Panc1 (cell line): ENCODE data around the gene COL23A1. TPM values are rescaled to one million over a fixed set of nuclear protein-coding genes. Genes with fewer than 3 reads are reported as not detected.

Experiments used
- ATAC-seq: fragments of 200-7000 bp; cut with Tn5 transposase; 2 replicates; pipeline ENCODE4 v1.9.1; 2020; ENCODE audit warnings: mild to moderate bottlenecking, moderate library complexity
- BruUV-seq: library from RNA; stranded (reverse); fragments of 400-500 nt; replicated peaks from 2 replicates; lab custom pipeline; 2021; lab: Mats Ljungman, UMichigan
- CTCF ChIA-PET: fragments of 300-600 bp; sonication (Branson Sonifier 250); formaldehyde crosslinking; loops from one replicate; lab custom pipeline; 2022; ENCODE audit warnings: antibody characterized with exemption; lab: Charles Lee
- POLR2A ChIA-PET: fragments of 300-600 bp; sonication (Branson Sonifier 250); formaldehyde crosslinking; loops from one replicate; lab custom pipeline; 2022; ENCODE audit warnings: antibody characterized with exemption; lab: Charles Lee
- DNase-seq: peaks from one replicate; pipeline ENCODE4 v3.0.0-alpha.2; 2010; ENCODE audit warnings: low read depth, low spot score
- H3K27ac ChIP-seq: 2 replicates; pipeline ENCODE4 v1.5.1; 2011; ENCODE audit warnings: mild to moderate bottlenecking, low read length, inconsistent platforms
- H3K27me3 ChIP-seq: fragments of 200-500 bp; sonication (Bioruptor generic); 2 replicates; pipeline ENCODE4 v1.6.0; 2014; ENCODE audit warnings: low read length, inconsistent platforms; ENCODE audit not compliant: control insufficient read depth, insufficient read depth
- H3K36me3 ChIP-seq: fragments of 200-500 bp; sonication (Bioruptor generic); 2 replicates; pipeline ENCODE4 v1.5.1; 2014; ENCODE audit warnings: inconsistent platforms, mild to moderate bottlenecking, low read length, moderate library complexity; ENCODE audit not compliant: control insufficient read depth, insufficient read depth
- H3K4me1 ChIP-seq: 2 replicates; pipeline ENCODE4 v1.5.1; 2011; ENCODE audit warnings: inconsistent platforms, mild to moderate bottlenecking, low read length, moderate library complexity; ENCODE audit not compliant: control insufficient read depth, insufficient read depth
- H3K4me3 ChIP-seq, 2 experiments: 2 replicates each; pipeline ENCODE4 v1.5.1; 2011 to 2012; ENCODE audit warnings: low read depth in 2 of 2, low read length in 2 of 2, mild to moderate bottlenecking in 2 of 2, inconsistent platforms in 1 of 2, moderate library complexity in 1 of 2
- H3K9me3 ChIP-seq: fragments of 200-500 bp; sonication (Bioruptor generic); 2 replicates; pipeline ENCODE4 v1.5.1; 2014; ENCODE audit warnings: low read depth, mild to moderate bottlenecking, inconsistent platforms, low read length, moderate library complexity; ENCODE audit not compliant: control insufficient read depth, insufficient read depth
- CTCF ChIP-seq: fragments of 450-650 bp; IDR thresholded peaks from 2 replicates; pipeline ENCODE4 v1.5.1; 2017; ENCODE audit warnings: mild to moderate bottlenecking
- POLR2AphosphoS5 ChIP-seq: IDR thresholded peaks from 2 replicates; pipeline ENCODE4 v1.6.1; 2012; ENCODE audit warnings: mild to moderate bottlenecking, low read depth, low read length, moderate library complexity
- SIN3A ChIP-seq: IDR thresholded peaks from 2 replicates; pipeline ENCODE4 v1.6.1; 2012; ENCODE audit warnings: low read depth, mild to moderate bottlenecking, low read length, moderate library complexity, borderline replicate concordance; ENCODE audit not compliant: insufficient read depth
- TCF7L2 ChIP-seq: IDR thresholded peaks from 2 replicates; pipeline ENCODE4 v1.6.1; 2011; ENCODE audit warnings: mild to moderate bottlenecking, low read depth, low read length, inconsistent platforms
- in situ Hi-C: cut with HindIII; loops from 2 replicates; pipeline ENCODE4 v1.10.0; 2016; ENCODE audit warnings: low sequenced_read_pairs, low pct_unique_long_range_greater_than_20kb
- intact Hi-C: fragments of 100-400 bp; cut with micrococcal nuclease; formaldehyde crosslinking; loops from one replicate; pipeline ENCODE4 v1.10.0; 2022; ENCODE audit not compliant: unreplicated experiment
- total RNA-seq: library from RNA; stranded (reverse); gene quantifications from one replicate; pipeline ENCODE4 v1.2.1, GENCODE V29; 2021; ENCODE audit not compliant: unreplicated experiment
- TF ChIP-seq, protein P1 (sequence below), 2 experiments: IDR thresholded peaks; 2 replicates each; pipeline ENCODE4 v1.6.1; 2011 to 2012; ENCODE audit warnings: low read depth in 2 of 2, control low read depth in 1 of 2, low read length in 1 of 2, mild to moderate bottlenecking in 1 of 2, moderate library complexity in 1 of 2; ENCODE audit not compliant: insufficient read depth in 1 of 2

Gene COL23A1
- total RNA-seq, 1 experiment from 2014 or later: 0.05 TPM

- no TSS peak for BruUV-seq
- ATAC-seq (no peak), DNase-seq (no peak)
- ChIA-PET POLR2A (no interaction called here), CTCF (no interaction called here)
- H3K9me3 ChIP-seq: no peaks in the 10 kb centered on the region
- intact Hi-C loops: no loop called here
- peaks cover 17% of the 10 kb centered on the region for H3K4me1 ChIP-seq
- TF ChIP-seq CTCF (no peak), TCF7L2 (no peak), POLR2AphosphoS5 (no peak), SIN3A (no peak)
- TF ChIP-seq, protein P1, sequence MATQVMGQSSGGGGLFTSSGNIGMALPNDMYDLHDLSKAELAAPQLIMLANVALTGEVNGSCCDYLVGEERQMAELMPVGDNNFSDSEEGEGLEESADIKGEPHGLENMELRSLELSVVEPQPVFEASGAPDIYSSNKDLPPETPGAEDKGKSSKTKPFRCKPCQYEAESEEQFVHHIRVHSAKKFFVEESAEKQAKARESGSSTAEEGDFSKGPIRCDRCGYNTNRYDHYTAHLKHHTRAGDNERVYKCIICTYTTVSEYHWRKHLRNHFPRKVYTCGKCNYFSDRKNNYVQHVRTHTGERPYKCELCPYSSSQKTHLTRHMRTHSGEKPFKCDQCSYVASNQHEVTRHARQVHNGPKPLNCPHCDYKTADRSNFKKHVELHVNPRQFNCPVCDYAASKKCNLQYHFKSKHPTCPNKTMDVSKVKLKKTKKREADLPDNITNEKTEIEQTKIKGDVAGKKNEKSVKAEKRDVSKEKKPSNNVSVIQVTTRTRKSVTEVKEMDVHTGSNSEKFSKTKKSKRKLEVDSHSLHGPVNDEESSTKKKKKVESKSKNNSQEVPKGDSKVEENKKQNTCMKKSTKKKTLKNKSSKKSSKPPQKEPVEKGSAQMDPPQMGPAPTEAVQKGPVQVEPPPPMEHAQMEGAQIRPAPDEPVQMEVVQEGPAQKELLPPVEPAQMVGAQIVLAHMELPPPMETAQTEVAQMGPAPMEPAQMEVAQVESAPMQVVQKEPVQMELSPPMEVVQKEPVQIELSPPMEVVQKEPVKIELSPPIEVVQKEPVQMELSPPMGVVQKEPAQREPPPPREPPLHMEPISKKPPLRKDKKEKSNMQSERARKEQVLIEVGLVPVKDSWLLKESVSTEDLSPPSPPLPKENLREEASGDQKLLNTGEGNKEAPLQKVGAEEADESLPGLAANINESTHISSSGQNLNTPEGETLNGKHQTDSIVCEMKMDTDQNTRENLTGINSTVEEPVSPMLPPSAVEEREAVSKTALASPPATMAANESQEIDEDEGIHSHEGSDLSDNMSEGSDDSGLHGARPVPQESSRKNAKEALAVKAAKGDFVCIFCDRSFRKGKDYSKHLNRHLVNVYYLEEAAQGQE (IDR thresholded peaks at IDR 0.05; ENCODE audit: insufficient read depth in 1 of 2, low read depth in 2 of 2, low read length in 1 of 2): no peak
- H3K27me3 ChIP-seq: no peaks in the 10 kb centered on the region
- peaks cover 14% of the 10 kb centered on the region for H3K36me3 ChIP-seq
- in situ Hi-C loops: no loop called here
- 0 out of 2 replicates have a peak overlapping the region, but pooled peaks have one; percentile 20 for H3K27ac ChIP-seq
- H3K4me3 ChIP-seq: no peak overlapping the region
Observed at GRCh38 chr5:178201927-178202235, 388.3 kb downstream of the COL23A1 start.

DNA sequence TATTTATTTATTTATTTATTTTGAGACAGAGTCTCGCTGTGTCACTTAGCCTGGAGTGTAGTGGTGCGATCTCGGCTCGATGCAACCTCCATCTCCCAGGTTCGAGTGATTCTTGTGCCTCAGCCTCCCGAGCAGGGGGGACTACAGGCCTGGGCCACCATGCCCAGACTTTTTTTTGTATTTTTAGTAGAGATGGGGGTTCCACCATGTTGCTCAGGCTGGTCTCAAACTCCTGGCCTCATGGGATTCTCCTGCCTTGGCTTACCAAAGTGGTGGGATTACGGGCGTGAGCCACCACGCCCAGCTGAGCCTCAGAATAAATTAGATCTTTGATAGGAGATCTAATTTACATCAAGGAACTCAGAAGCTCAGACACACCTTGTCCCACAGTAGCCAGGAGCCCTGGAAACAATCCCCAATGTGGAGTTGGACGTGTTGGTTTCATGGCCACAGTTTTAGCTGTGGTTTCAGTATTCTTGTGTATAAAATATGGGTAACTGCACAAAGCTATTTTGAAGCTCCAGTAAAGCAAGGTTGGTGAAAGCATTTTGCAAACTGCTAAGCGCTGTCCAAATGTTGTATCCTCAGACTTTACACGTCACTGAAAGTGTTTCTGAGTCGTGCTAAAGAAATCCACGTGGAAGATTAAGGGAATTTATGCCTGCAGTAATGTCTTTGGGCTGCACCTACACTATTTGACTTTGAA is 388.8 kb downstream of the COL23A1 start:
- POLR2A ChIA-PET: interaction anchor here (0.6 kb wide), 1 partner anchor 9 kb away, joined by 15 read pairs; no protein-coding TSS in a partner anchor

More for the DNA sequence above, 388.8 kb downstream of the COL23A1 start:
- intact Hi-C loops: no loop called here
- H3K27ac ChIP-seq: 0 out of 2 replicates have a peak overlapping the region, but pooled peaks have one; percentile 20
- no peaks in the 10 kb centered on the region for H3K9me3 ChIP-seq
- in situ Hi-C loops: no loop called here
- TF ChIP-seq CTCF (no peak), POLR2AphosphoS5 (no peak), TCF7L2 (no peak), SIN3A (no peak)
- TF ChIP-seq, protein P1 (IDR thresholded peaks at IDR 0.05; ENCODE audit: insufficient read depth in 1 of 2, low read depth in 2 of 2, low read length in 1 of 2): no peak; a peak in 1 of 4 replicates
- no peak for DNase-seq
- H3K36me3 ChIP-seq: peaks cover 10% of the 10 kb centered on the region
- H3K4me1 ChIP-seq: peaks cover 12% of the 10 kb centered on the region; the same call in 1 of the 2 replicates
- BruUV-seq: no TSS peak
- CTCF ChIA-PET: no interaction called here
- no peak overlapping the region for H3K4me3 ChIP-seq
- ATAC-seq: no peak
- H3K27me3 ChIP-seq: no peaks in the 10 kb centered on the region
